ENCODE results near the gene TSPEAR.
"Not testable (repeated sequence)": the region's sequence is repeated elsewhere in the genome, so short reads cannot be mapped to it uniquely, and the experiment has no call there.

TSPEAR gene

DNA sequence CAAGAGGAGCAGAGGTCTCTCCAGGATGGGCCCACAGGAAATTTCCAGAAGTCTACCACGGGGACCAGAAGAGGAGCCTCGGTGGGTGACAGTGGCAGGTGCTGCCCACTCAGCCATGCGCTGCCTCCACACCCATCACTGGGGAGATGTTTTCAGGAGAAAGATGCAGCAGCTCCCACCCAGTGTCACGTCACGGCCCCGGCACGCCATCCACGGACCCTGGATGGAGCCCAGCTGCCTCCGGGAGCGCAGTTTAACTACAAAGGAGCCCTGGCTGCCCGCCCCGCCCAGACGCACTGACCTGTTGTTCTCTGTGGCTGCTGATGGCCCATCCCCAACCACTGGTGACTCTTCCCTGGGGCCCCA, 6.8 kb downstream of the TSPEAR start:
- DNase-seq (ENCODE audit: low read depth, low spot score): no peak

DNA sequence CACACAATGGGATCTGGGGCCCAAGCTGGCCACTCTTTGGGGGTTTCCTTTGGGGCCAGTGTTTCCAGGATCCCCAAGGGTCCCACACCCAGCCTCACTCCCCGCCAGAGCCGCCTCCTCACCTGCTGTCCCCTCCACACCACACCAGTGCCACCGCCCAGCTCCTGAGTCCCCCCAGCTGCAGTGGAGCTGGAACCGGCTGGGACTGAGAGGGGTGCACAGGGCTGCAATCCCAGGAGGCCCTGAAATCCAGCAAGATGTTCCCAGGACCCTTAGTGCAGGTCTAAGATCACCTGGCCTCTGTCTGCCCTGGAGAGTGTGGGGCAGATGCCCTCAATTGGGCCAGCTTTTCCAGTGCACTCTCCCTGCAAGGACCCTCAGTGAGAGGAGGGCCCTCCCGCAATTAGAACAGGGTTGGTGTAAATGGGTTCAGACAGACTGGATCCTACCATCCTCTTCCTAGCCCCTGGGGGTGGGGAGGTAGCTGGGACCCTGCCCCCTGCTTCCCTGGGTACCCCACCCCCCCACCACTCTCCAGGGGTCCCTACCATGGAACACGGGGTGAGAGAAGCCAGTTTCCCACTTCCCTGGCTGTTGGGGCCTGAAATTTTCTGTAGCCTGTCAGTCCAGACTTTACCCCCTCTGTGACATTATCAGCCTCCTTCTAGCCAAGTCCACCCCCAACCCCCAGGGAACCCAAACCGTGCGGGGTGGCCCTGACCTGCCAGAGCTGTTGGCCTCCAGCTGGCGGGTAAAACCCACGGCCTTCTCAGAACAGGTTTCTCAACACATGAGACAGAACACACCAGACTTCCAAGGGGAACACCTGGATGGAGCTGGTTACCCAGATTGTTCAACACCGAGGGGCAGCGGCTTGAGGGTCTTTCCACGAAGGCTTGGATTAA, 7.4 kb downstream of the TSPEAR start:
- H3K27ac ChIP-seq: no peak overlapping the region
- DNase-seq (ENCODE audit: low read depth, low spot score): no peak

More for the DNA sequence above, 6.8 kb downstream of the TSPEAR start:
- no peak overlapping the region for H3K27ac ChIP-seq

DNA sequence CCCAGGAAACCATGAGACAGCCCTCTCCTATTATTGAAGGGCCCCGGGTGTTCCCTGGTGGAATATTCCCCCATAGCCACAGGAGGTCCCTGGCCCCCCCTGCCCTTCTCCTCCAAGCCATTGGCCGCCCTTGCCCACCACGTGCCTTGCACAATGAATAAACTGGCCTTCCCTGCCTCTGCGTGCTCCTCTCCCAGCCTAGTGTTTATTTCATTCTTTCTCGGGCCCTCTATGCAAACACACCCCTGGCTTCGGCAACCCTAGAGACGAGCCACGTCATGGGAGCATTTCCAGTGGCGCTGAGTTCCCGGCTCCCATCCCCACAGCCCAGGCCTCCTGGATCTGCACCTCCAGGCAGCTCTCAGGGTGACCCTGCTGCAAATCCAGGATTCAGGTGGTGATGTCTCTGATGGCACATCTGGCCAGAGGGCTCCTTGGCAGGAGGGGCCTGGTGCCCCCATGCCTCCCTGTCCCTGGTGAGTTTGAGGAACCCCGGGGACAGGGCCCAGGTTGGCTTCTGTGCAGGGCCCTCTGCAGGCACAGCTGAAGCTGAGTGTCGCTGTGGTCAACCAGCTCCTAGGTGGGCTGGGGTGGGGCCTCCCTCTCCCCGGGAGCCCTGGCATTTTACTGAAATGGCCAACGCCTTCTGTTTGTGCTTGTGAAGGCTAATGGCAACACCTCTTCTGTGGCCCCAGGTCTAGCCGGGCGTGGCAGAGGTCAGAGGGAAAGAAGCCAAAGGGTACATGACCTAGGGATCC, 8.2 kb downstream of the TSPEAR start:
- DNase-seq (ENCODE audit: low read depth, low spot score): no peak
- no peak overlapping the region for H3K27ac ChIP-seq

DNA sequence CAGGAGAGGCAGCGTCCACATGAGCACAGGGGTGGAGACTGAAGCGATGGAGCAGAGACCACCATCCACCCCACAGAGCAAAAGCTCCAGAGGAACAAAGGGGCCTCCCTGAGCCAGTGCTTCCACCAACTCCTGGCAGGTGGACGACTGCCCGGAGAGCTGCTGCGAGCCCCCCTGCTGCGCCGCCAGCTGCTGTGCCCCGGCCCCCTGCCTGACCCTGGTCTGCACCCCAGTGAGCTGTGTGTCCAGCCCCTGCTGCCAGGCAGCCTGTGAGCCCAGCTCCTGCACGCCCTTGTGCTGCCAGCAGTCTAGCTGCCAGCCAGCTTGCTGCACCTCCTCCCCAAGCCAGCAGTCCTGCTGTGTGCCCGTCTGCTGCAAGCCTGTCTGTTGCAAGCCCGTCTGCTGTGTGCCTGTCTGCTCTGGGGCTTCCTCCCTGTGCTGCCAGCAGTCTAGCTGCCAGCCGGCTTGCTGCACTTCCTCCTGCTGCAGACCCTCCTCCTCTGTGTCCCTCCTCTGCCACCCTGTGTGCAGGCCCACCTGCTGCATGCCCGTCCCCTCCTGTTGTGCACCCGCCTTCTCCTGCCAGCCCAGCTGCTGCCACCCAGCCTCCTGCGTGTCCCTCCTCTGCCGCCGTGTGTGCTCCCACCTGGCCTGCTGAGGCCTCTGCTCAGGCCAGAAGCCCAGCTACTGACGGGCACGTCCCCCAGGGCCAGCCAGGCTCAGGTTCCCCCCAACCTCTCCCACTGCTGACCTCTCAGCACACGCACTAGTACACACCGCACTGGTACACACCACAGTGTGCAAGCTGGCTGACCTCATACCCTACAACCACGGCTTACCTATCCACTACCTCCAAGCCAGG, 9.0 kb downstream of the TSPEAR start:
- no peak overlapping the region for H3K27ac ChIP-seq
- DNase-seq (ENCODE audit: low read depth, low spot score): no peak

DNA sequence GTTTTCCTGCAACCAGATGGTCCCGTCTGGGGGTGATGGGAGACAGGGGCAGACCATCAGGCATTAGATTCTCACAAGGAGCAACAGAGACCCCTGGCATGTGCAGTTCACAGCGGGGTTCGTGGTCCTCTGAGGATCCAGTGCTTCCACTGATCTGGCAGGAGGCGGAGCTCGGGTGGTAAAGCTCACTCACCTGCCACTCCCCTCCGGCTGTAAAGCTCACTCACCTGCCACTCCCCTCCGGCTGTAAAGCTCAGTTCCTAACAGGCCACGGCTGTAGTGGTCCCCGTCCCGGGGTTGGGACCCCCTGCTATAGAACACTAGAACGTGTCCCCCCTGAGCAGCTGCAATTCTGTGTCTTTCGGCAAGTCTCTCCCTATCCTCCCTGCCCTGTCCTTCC, 9.8 kb downstream of the TSPEAR start:
- no peak for DNase-seq (ENCODE audit: low read depth, low spot score)
- no peak overlapping the region for H3K27ac ChIP-seq

DNA sequence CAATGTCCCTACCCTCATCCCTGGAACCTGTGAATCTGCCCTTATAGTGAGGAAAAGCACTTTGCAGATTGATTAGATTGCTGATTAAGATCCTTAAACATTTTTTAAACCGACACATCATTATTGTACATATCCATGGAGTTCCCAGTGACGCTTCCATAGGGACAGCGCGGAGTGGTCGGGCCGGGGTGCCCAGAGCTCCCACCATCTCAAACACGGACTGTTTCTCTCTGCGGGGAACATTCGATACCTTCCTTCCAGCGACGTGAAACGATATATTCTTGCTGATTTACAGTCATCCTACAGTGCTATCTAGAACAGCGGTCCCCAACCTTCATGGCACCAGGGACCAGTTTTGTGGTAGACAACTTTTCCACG, 10.4 kb downstream of the TSPEAR start:
- DNase-seq (ENCODE audit: low read depth, low spot score): no peak
- no peak overlapping the region for H3K27ac ChIP-seq

DNA sequence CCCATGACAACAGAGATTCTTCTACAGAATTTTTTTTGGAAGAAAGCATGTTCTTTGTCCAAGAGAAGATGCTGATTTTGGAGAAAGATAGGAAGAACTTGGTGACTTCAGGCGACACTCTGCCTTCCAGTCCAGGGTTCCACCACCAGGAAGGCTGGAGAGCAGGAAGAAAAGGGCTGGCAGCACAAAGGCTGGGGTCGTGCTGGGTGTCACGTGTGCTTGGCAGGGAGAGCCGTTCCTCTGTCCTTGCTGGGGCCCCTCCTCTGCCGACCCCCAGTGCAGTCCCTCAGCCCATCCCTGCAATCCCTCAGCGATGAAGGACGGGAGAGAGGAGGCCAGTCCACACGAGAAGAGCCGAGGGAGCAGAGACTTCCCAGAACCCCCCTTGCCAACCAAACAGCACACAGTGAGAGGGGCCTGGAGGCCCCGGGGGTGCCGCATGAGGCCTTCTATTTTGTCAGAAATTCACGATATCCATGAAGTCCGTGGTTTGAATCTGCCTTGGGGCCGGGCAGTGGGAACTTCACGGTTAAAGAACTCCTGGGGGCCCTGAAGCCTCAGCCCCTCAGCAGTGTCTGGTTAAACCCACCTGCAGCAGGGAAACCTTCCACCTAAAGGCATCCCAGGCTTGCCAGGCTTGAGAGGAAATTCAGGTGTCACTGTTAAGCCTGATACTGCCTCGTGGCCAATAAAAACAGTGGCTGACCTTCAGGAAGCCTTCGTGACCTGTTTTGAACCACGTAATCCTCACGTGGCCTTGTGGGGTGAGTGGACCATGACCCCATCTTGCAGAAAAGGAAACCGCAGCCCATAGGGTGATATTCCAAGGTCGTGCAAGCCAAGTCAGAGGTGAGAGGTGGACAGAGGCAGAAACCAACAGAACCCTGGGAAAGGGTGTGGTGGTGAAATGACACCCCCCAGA, 11.0 kb downstream of the TSPEAR start:
- no peak overlapping the region for H3K27ac ChIP-seq
- no peak for DNase-seq (ENCODE audit: low read depth, low spot score)

DNA sequence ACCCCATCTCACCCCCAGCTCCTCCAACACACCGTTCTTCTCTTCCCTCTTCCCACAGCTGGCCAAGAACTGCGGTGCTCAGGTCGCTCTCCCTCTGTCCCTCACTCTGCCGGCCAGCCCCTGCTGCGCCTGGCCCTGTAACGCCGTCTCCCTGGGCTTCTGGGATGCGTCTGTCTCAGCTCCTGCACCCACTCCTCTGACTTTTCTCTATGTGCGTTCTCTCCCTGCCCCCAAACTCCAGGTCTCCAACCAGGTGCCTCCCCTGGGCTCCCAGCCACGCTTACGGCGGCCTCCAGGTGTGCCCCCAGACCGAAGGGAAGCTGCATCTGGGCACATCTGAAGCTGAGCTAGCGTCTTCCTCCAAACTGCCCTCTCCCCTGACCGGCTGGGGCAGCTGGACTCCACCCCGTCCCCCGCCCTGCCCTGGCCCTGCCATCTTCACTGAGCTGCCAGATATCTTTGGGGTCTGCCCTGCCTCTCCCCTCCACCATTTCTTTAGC, 11.8 kb downstream of the TSPEAR start:
- no peak overlapping the region for H3K27ac ChIP-seq
- DNase-seq (ENCODE audit: low read depth, low spot score): no peak

DNA sequence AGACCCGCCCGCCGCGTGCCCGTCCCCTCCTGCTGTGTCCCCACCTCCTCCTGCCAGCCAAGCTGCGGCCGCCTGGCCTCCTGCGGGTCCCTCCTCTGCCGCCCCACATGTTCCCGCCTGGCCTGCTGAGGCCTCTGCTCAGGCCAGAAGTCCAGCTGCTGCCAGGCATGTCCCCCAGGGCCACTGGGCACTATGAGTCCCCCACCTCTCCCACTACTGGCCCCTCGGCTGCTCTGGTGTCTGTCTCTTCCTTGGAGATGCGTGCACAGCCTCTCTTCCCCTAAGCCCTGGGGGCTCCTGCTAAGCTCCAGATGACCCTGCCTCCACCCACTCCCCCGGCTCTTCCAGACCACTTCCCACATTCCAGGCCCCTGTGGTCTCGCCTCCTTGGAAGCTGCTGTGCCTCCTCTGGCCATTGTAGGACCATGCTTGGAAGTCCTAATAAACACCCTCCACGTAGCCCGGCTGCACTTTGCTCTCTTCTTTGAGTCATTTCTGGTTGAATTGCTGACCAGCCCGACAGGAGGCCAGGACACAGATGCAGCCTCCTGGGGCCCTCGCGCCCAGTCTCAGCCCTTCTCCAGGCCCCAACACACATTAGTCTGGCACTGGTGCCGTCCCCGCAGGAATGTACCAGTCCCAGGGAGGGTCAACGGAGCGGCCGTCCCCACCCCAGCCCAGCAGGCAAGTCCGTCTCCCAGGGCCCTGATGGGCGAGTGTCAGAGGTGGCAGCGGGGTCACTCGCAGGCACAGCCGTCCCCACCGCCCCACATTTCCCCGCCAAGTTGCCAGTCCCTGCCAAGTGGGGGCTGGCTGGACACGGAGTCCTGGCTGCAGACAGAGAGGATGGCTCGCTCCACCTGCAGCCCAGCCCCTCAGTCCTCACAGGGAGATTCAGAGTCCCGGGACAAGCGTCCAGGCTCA, 13.3 kb downstream of the TSPEAR start:
- no peak overlapping the region for H3K27ac ChIP-seq
- DNase-seq (ENCODE audit: low read depth, low spot score): no peak

DNA sequence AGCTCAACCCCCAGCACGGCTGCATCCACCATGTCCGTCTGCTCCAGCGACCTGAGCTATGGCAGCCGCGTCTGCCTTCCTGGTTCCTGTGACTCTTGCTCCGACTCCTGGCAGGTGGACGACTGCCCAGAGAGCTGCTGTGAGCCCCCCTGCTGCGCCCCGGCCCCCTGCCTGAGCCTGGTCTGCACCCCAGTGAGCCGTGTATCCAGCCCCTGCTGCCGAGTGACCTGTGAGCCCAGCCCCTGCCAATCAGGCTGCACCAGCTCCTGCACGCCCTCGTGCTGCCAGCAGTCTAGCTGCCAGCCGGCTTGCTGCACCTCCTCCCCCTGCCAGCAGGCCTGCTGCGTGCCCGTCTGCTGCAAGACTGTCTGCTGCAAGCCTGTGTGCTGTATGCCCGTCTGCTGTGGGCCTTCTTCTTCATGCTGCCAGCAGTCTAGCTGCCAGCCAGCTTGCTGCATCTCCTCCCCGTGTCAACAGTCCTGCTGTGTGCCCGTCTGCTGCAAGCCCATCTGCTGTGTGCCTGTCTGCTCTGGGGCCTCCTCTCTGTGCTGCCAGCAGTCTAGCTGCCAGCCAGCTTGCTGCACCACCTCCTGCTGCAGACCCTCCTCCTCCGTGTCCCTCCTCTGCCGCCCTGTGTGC, 14.1 kb downstream of the TSPEAR start, which contains the start of gene KRTAP10-12:
KRTAP10-12 (plus strand) TSS at position 1 of the 639 bp plus-strand sequence; CDS start at position 31, 30 bp downstream.
- not testable (repeated sequence) for DNase-seq (ENCODE audit: low read depth, low spot score); H3K27ac ChIP-seq

DNA sequence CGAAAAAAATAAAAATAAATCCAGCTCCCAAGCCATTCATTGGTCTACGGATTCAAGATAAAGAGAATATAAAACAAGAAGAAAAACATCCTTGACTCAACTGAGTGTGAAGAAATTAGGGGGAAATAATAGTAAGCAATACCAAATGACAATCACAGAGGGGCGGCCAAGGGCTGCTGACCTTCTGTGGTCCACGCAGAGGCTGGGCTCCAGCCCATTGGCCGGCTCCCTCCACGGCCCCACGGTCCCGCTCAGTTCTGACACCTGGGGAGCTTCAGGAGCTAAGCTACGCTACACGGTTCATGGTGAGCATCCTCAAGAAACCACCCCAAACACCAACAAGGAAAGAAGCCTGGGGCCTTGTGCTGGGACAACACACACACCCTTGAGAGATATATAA, 14.8 kb downstream of the TSPEAR start:
- H3K27ac ChIP-seq: no peak overlapping the region
- DNase-seq (ENCODE audit: low read depth, low spot score): no peak

DNA sequence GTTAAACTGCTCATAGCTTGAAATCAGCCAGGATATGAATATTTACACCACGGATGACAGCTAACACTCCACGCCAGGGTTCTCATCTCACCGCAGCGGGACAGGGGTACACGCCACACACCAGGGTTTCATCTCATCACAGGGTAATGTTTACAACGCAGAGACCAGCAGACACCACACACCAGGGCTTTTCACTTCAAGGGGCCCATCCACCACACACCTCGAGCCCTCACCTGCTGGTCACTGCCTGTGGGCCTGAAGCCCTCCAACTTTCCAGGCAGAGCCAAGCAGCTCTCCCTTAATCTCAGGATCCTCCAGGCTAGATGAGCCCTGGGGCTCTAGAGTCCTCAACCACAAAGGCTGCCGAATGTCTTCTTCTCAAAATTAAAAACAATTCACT, 15.7 kb downstream of the TSPEAR start:
- DNase-seq (ENCODE audit: low read depth, low spot score): no peak
- no peak overlapping the region for H3K27ac ChIP-seq

DNA sequence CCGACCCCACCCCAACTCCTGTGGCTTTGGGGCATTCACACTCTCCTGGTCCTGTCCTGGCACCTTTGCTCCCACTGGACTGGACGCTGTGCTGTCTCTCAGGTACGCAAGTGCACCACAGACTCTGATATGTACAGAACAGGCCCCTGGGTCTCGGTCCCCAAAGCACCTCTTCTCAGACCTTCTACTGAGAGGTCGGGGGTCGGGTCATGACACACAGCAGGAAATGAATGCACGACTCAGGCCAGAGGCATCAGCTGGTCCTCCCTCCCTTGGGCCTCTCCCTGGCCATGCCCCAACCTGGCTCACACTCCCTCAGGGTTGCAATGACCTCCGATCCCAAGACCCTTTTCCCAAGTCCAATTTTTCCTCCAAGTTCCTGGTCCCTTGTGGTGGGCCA, 16.2 kb downstream of the TSPEAR start:
- no peak overlapping the region for H3K27ac ChIP-seq
- DNase-seq (ENCODE audit: low read depth, low spot score): no peak

DNA sequence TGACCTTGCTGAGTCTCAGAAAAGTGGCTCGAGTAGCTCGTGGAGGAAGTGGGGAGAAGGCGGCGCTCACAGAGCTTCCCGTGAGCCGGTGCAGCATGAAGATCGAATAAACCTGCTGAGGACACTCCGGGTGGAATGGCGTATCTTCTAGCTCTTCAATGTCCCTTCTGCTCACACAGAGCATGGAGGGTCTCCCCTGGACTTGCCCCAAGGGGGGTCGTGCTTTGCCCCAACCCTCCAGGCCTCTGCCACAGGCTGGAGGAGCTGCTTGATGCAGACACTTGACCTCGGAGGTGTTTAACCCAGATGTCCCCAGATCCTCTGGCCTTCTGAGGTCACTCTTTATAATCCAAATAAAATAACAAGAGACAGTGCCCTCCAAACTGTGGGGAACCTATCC, 16.6 kb downstream of the TSPEAR start:
- H3K27ac ChIP-seq: no peak overlapping the region
- DNase-seq (ENCODE audit: low read depth, low spot score): no peak

DNA sequence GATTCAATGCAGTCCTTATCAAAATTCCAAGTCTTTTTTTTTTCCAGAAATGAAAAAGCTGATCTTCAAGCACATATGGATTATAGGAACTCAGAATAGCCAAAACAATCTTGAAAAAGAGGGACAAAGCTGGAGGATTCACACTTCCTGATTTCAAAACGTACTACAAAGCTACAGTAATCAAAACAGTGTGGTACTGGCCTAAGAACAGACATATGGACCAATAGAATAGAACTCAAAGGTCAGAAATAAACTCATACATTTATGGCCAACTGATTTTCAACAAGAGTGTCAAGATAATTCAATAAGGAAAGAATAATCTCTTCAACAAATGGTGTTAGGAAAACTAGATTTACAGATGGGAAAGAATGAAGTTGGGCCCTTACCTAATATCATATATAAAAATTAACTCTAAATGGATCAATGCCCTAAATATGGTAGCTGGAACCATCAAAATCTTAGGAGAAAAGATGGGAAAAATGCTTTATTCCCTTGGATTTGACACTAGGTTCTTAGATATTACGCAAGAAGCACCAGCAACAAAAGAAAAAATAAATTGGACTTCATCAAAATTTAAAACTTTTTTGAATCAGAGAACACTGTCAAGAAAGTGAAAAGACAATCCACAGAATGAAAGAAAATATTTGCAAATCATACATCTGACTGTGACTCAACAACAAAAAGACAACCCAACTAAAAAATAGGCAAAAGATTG, 18.4 kb downstream of the TSPEAR start:
- no peak overlapping the region for H3K27ac ChIP-seq
- DNase-seq (ENCODE audit: low read depth, low spot score): no peak

DNA sequence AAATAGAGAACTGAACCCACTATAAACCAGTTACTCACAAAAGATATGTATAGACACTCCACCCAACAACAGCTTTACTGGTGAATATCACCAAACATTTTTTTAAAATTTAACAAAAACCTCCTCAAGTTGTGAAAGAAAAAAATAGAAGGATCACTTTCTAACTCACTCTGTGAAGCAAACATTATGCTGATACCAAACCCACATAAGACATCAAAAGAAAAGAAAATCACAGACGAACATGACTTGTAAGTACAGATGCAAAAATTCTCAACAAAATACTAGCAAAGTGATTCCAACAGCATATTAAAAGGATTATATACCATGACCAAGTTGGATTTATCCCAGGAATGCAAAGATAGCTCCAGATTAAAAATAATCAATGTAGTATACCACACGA, 19.7 kb downstream of the TSPEAR start:
- no peak for DNase-seq (ENCODE audit: low read depth, low spot score)
- no peak overlapping the region for H3K27ac ChIP-seq

DNA sequence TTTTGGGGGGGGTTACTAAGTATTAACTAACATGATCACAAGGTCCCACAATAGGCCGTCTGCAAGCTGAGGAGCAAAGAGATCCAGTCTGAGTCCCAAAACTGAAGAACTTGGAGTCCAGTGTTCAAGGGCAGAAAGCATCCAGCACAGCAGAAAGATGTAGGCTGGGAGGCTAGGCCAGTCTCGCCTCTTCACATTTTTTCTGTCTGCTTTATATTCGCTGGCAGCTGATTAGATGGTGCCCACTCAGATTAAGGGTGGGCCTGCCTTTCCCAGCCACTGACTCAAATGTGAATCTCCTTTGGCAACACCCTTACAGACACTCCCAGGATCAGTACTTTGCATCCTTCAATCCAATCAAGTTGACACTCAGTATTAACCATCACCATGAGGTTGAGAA, 21.6 kb downstream of the TSPEAR start:
- not testable (repeated sequence) for DNase-seq (ENCODE audit: low read depth, low spot score); H3K27ac ChIP-seq
